Tibial artery (tissue), 4 donors: ENCODE data around the gene TMEM158.

ENCODE experiments used
- DNase-seq, 2 donors: peaks; one replicate each; pipeline ENCODE4 v3.0.0-alpha.2; 2019
- H3K27ac ChIP-seq, 2 donors: fragments of 200-600 bp; sonication (generic) in 1 of 2; 1 replicate in 1 of 2; 2 replicates in 1 of 2; pipeline ENCODE4 v1.5.1; 2018 to 2019; ENCODE audit warnings: mild to moderate bottlenecking in 1 of 2
- H3K27me3 ChIP-seq, 2 donors: fragments of 200-600 bp; sonication (generic) in 1 of 2; one replicate each; pipeline versions ENCODE4 v1.5.1 to v1.6.0; 2016 to 2019
- H3K36me3 ChIP-seq, 3 donors: fragments of 200-600 bp; sonication (generic) in 2 of 3; one replicate each; pipeline ENCODE4 v1.5.1; 2016 to 2019; ENCODE audit warnings: mild to moderate bottlenecking in 2 of 3
- H3K4me1 ChIP-seq, 4 donors: fragments of 200-600 bp; sonication (generic) in 2 of 4; 1 replicate in 3 of 4; 2 replicates in 1 of 4; pipeline ENCODE4 v1.5.1; 2016 to 2019
- H3K4me3 ChIP-seq, 2 donors: fragments of 200-600 bp; sonication (generic) in 1 of 2; 1 replicate in 1 of 2; 2 replicates in 1 of 2; pipeline ENCODE4 v1.5.1; 2018 to 2019; ENCODE audit warnings: mild to moderate bottlenecking in 2 of 2
- H3K9me3 ChIP-seq, 3 donors: fragments of 200-600 bp; sonication (generic) in 1 of 3; one replicate each; pipeline ENCODE4 v1.5.1; 2016 to 2019
- CTCF ChIP-seq, 2 experiments: fragments of 200-600 bp in 1 of 2; fragments of 450-650 bp in 1 of 2; IDR thresholded peaks; one replicate each; pipeline ENCODE4 v1.5.1; 2017 to 2019; ENCODE audit warnings: antibody characterized with exemption in 2 of 2, mild to moderate bottlenecking in 1 of 2, moderate library complexity in 1 of 2
- intact Hi-C: fragments of 100-400 bp; cut with DNase I; formaldehyde crosslinking; loops from one replicate; pipeline ENCODE4 v1.15.0; 2023; ENCODE audit warnings: low total_unique reads

Gene TMEM158

DNA sequence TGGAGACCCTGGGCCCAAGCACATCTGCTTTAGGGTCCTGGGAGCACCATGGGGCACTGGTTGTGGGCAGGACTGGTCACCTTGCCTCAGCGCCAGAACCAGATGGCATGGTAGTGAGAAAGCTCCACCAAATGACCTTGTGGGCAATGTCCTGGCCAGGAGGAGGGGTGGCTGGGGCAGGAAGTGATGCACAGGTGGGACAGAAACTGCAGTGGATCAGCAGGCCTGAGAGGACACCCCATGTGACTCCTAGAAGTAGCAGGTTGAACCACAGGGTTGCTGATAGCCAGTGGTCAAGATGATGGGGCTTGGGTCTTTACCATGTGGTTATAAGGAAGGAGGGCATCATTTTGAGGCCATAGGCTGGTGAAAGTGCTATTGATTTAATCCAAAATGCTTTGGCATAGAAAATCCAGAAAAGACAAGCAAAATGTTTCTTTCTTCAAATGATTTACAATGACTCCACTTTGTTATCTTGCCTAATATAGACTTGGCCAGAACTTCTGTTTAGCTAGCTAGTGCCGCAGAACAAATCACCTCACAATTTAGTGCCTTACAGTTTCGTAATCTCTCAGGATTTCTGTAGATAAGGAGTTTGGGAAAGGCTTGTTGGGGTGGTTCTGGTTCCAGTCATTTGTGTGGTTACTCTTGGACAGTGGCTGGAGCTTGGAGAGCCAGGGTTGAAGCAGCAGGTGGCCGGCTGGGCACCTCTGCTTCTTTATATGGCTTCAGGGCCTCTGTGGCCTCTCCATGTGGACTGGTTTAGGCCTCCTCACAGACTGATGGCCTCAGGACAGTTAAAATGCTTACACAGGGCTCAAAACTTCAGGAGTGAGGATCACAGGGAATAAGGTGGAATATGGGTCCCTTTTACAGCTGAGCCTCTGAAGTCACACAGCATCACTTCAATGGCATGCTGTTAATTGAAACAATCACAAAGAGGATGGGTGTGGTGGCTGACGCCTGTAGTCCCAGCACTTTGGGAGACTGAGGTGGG lies 27.5 kb downstream of the TMEM158 start:
- peak overlapping the region; percentile 25 to 28 for H3K27ac ChIP-seq
- H3K9me3 ChIP-seq: no peaks in the 10 kb centered on the region
- H3K27me3 ChIP-seq: no peaks in the 10 kb centered on the region
- no peak for DNase-seq
- no peak overlapping the region for H3K4me3 ChIP-seq
- H3K36me3 ChIP-seq: no peaks in the 10 kb centered on the region
- intact Hi-C loops: no loop called here
- no peak for TF ChIP-seq CTCF (IDR thresholded peaks at IDR 0.05)
- peaks cover 0 to 22% (median 0%) of the 10 kb centered on the region in 4 donors for H3K4me1 ChIP-seq

- Histone ChIP-seq H3K27me3 (no peaks in the 10 kb centered on the region), H3K36me3 (no peaks in the 10 kb centered on the region), H3K4me3 (no peak overlapping the region), H3K9me3 (no peaks in the 10 kb centered on the region), H3K27ac (no peak overlapping the region), H3K4me1 (peaks cover 0 to 15% (median 0%) of the 10 kb centered on the region in 4 donors)
- DNase-seq: no peak
- intact Hi-C loops: no loop called here
- no peak for TF ChIP-seq CTCF (IDR thresholded peaks at IDR 0.05)
These were observed 31.3 kb downstream of the TMEM158 start for GRCh38 chr3:45194791-45195190.

GRCh38 chr3:45191924-45192417 lies 34.1 kb downstream of the TMEM158 start:
- no peak for TF ChIP-seq CTCF (IDR thresholded peaks at IDR 0.05)
- H3K27ac ChIP-seq: no peak overlapping the region
- DNase-seq: no peak
- no peaks in the 10 kb centered on the region for H3K36me3 ChIP-seq
- no peaks in the 10 kb centered on the region for H3K9me3 ChIP-seq
- H3K4me3 ChIP-seq: no peak overlapping the region
- intact Hi-C loops: no loop called here
- no peaks in the 10 kb centered on the region for H3K27me3 ChIP-seq
- no peaks in the 10 kb centered on the region for H3K4me1 ChIP-seq

GRCh38 chr3:45191424-45191823 lies 34.7 kb downstream of the TMEM158 start:
- Histone ChIP-seq H3K36me3 (no peaks in the 10 kb centered on the region), H3K9me3 (no peaks in the 10 kb centered on the region), H3K27ac (no peak overlapping the region), H3K27me3 (no peaks in the 10 kb centered on the region), H3K4me1 (no peaks in the 10 kb centered on the region), H3K4me3 (no peak overlapping the region)
- intact Hi-C loops: no loop called here
- no peak for DNase-seq
- no peak for TF ChIP-seq CTCF (IDR thresholded peaks at IDR 0.05)

- H3K9me3 ChIP-seq: no peaks in the 10 kb centered on the region
- H3K36me3 ChIP-seq: no peaks in the 10 kb centered on the region
- no peak for TF ChIP-seq CTCF (IDR thresholded peaks at IDR 0.05)
- no peaks in the 10 kb centered on the region for H3K4me1 ChIP-seq
- DNase-seq: no peak
- H3K27ac ChIP-seq: no peak overlapping the region
- H3K27me3 ChIP-seq: no peaks in the 10 kb centered on the region
- intact Hi-C loops: no loop called here
- H3K4me3 ChIP-seq: no peak overlapping the region
These were observed 37.1 kb downstream of the TMEM158 start for GRCh38 chr3:45188719-45189659.
